Measurements from ENCODE around the gene GPR107. TPM values are rescaled to one million over a fixed set of nuclear protein-coding genes. Genes with fewer than 3 reads are reported as not detected.

Gene GPR107
- total RNA-seq, 1 donor from 2014 or later, result 23.7 TPM

Other genes with a start within 250 kb of the GPR107 start
- 14.0 TPM for gene TOR1A, start 229.8 kb upstream of the GPR107 start, total RNA-seq
- gene C9orf78, start 218.6 kb upstream of the GPR107 start, total RNA-seq, result 30.7 TPM
- gene USP20, start 218.4 kb upstream of the GPR107 start, total RNA-seq, result 16.0 TPM
- 22.6 TPM for gene FNBP1, start 10.7 kb upstream of the GPR107 start, total RNA-seq
- gene NCS1, start 118.5 kb downstream of the GPR107 start, total RNA-seq, result 14.3 TPM
- gene HMCN2, start 211.9 kb downstream of the GPR107 start, total RNA-seq, result 5.3 TPM

Data from cardiac septum (tissue), 1 donor.